ENCODE results near the gene TTC21A. TPM values are rescaled to one million over a fixed set of nuclear protein-coding genes. Genes with fewer than 3 reads are reported as not detected.

The TTC21A gene
- total and polyA plus RNA-seq, 7 donors, result 0.60 to 7.1 (median 4.3) TPM

DNA sequence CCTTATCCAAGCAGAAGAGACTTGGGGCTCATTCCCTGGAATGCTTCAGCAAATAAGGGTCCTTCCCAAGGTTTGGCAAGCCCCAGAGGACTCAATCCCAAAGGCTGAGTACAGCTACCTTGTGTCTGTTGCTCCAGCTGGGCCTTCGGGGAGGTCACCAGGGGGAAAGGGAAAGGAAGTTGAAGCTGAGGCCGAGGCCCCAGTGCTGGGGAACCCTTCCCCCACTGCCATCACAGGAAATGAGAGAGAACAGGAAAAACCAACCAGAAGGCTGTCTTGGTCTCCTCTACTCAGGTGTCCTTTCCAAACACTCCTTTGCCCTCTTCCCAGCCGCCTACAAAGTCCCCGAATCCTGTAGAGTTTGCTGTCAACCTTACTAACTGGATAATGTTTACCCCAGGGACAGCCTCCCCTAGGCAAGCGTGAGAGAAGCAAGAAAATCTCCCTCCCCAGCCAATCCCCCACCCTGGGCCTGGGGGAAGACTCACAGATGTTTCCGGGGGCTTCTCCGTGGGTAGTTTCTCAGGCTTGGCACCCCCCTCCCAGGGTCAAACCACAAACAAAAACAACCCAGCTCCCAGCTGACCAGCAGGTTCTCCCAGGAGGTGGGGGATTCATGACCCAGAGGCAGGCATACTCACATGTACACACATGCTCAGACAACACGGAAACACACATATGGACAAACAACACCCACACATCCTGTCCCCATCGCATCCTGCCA is 40.4 kb downstream of the TTC21A start:
- DNase-seq, result no peak
- TF ChIP-seq EP300 (IDR thresholded peaks at IDR 0.05) (no peak), POLR2A (IDR thresholded peaks at IDR 0.05) (no peak), CTCF (IDR thresholded peaks at IDR 0.05) (no peak), POLR2AphosphoS5 (IDR thresholded peaks at IDR 0.05) (no peak)
- peaks cover 0 to 73% (median 68%) of the 10 kb centered on the region in 4 donors for H3K4me1 ChIP-seq
- H3K4me3 ChIP-seq, result peak overlapping the region in 2 of 4 donors; percentile 18 to 32
- no peaks in the 10 kb centered on the region for H3K9me3 ChIP-seq
- peaks cover 16 to 38% (median 23%) of the 10 kb centered on the region in 4 donors for H3K36me3 ChIP-seq
- intact Hi-C loops (cut with DNase I), result no loop called here
- H3K27ac ChIP-seq, result peak overlapping the region; percentile 97 to 100 (median 100)
- WGBS, 2 donors, result 21 to 55% methylated on average over 9 of the region's 9 CpGs
- no peaks in the 10 kb centered on the region for H3K27me3 ChIP-seq

- H3K27ac ChIP-seq, result peak overlapping the region; percentile 97 to 100 (median 100)
- 40 to 58% methylated on average over 9 of the region's 9 CpGs for WGBS, 2 donors
- H3K4me1 ChIP-seq, result peaks cover 0 to 74% (median 68%) of the 10 kb centered on the region in 4 donors
- no peaks in the 10 kb centered on the region for H3K27me3 ChIP-seq
- no peak for DNase-seq
- H3K4me3 ChIP-seq, result peak overlapping the region in 1 of 4 donors; percentile 32
- no peaks in the 10 kb centered on the region for H3K9me3 ChIP-seq
- intact Hi-C loops (cut with DNase I), result no loop called here
- H3K36me3 ChIP-seq, result peaks cover 9 to 31% (median 16%) of the 10 kb centered on the region in 4 donors
- TF ChIP-seq EP300 (IDR thresholded peaks at IDR 0.05) (no peak), CTCF (IDR thresholded peaks at IDR 0.05) (no peak), POLR2AphosphoS5 (IDR thresholded peaks at IDR 0.05) (no peak), POLR2A (IDR thresholded peaks at IDR 0.05) (no peak)
Measured at GRCh38 chr3:39148435-39149058, 41.1 kb downstream of the TTC21A start.

DNA sequence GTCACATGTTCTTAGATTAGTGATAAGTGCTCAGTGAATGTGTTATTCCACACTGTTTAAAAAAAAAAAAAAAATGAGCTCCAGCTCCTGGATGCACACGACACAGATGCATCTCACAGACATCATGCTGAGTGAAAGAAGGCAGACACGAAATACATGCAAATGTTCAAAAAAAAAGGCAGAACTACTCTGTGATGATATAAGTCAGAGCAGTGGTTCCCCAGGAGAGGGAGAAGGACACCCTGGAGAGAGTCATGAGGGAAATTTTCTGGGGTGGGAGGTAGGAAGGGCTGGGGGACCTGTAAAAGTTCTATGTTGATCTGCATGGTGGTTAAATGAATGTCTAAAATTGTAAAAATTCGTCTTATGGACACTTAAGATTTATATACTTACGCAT is 41.6 kb downstream of the TTC21A start:
- TF ChIP-seq CTCF (IDR thresholded peaks at IDR 0.05) (no peak), POLR2A (IDR thresholded peaks at IDR 0.05) (no peak), POLR2AphosphoS5 (IDR thresholded peaks at IDR 0.05) (no peak), EP300 (IDR thresholded peaks at IDR 0.05) (no peak)
- 63 to 77% methylated on average over 4 of the region's 4 CpGs for WGBS, 2 donors

DNA sequence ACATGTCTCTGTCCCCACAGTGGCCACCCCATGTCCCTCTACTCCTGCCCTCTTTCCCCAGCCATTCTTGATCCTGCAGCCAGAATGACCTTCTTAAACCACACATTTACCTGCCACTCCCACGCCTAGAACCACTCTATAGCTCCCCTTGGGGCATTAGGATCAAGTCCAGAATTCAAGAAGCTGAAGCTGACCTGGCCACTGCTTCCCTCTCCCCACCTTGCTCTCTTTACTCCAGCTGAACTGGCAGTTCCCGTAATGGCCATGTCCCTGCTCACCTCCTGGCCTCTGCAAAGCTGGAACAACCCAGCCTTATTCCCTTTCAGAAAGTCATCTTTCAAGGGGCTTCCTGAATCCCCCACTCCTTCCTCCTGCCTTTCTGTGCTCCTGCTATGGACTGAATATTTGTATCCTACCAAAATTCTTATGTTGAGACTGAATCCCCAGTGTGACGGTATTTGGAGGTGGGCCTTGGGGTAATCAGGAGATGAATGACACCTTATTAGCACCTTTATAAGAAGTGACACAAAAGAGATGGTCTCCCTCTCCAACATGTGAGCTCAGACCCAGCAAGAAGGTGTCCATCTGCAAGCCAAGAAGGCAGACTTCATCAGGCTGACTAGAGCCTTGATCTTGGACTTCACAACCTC is 42.1 kb downstream of the TTC21A start:
- TF ChIP-seq CTCF (IDR thresholded peaks at IDR 0.05) (no peak), POLR2A (IDR thresholded peaks at IDR 0.05) (no peak), EP300 (IDR thresholded peaks at IDR 0.05) (no peak), POLR2AphosphoS5 (IDR thresholded peaks at IDR 0.05) (no peak)
- 70 to 83% methylated on average over 3 of the region's 3 CpGs for WGBS, 2 donors
- Histone ChIP-seq H3K27ac (peak overlapping the region; percentile 97 to 100 (median 100)), H3K9me3 (no peaks in the 10 kb centered on the region), H3K36me3 (peaks cover 3 to 20% (median 6%) of the 10 kb centered on the region in 4 donors), H3K4me1 (peaks cover 0 to 83% (median 77%) of the 10 kb centered on the region in 4 donors), H3K4me3 (peak overlapping the region in 1 of 4 donors; percentile 100), H3K27me3 (no peaks in the 10 kb centered on the region)
- no peak for DNase-seq
- intact Hi-C loops (cut with DNase I), result no loop called here

More for the DNA sequence above, 41.6 kb downstream of the TTC21A start:
- Histone ChIP-seq H3K27ac (peak overlapping the region; percentile 97 to 100 (median 100)), H3K9me3 (no peaks in the 10 kb centered on the region), H3K4me1 (peaks cover 0 to 79% (median 73%) of the 10 kb centered on the region in 4 donors), H3K4me3 (peak overlapping the region in 1 of 4 donors; percentile 100), H3K27me3 (no peaks in the 10 kb centered on the region), H3K36me3 (peaks cover 4 to 26% (median 12%) of the 10 kb centered on the region in 4 donors)
- no peak for DNase-seq
- intact Hi-C loops (cut with DNase I), result no loop called here

Measured in sigmoid colon (tissue), 7 donors.